Measurements from ENCODE around the gene MFNG.

MFNG gene

GRCh38 chr22:37476389-37477329, 9.5 kb downstream of the MFNG start:
- no peak for DNase-seq (ENCODE audit: low spot score)
- no peak for TF ChIP-seq CTCF (IDR thresholded peaks at IDR 0.05; ENCODE audit: extremely low read depth, missing control alignments)

- no peak for DNase-seq (ENCODE audit: low spot score)
- no peak for TF ChIP-seq CTCF (IDR thresholded peaks at IDR 0.05; ENCODE audit: extremely low read depth, missing control alignments)
These were observed 11.6 kb downstream of the MFNG start for GRCh38 chr22:37474447-37475090.

GRCh38 chr22:37473437-37473946, 12.7 kb downstream of the MFNG start:
- no peak for TF ChIP-seq CTCF (IDR thresholded peaks at IDR 0.05; ENCODE audit: extremely low read depth, missing control alignments)
- DNase-seq (ENCODE audit: low spot score): no peak

- no peak for DNase-seq (ENCODE audit: low spot score)
- peak; percentile 29 for TF ChIP-seq CTCF (IDR thresholded peaks at IDR 0.05; ENCODE audit: extremely low read depth, missing control alignments)
These were observed 13.7 kb downstream of the MFNG start for GRCh38 chr22:37472418-37473006.

GRCh38 chr22:37471727-37472417, 14.3 kb downstream of the MFNG start:
- TF ChIP-seq CTCF (IDR thresholded peaks at IDR 0.05; ENCODE audit: extremely low read depth, missing control alignments): no peak
- DNase-seq (ENCODE audit: low spot score): no peak

- no peak for TF ChIP-seq CTCF (IDR thresholded peaks at IDR 0.05; ENCODE audit: extremely low read depth, missing control alignments)
- no peak for DNase-seq (ENCODE audit: low spot score)
These were observed 16.1 kb downstream of the MFNG start for GRCh38 chr22:37470087-37470445.
